Daoy (cell line): ENCODE results near the gene CRABP2. TPM values are rescaled to one million over a fixed set of nuclear protein-coding genes. Genes with fewer than 3 reads are reported as not detected.

ENCODE experiments used
- DNase-seq: peaks from one replicate; pipeline ENCODE4 v3.0.0-alpha.2; 2015; ENCODE audit warnings: low read depth
- total RNA-seq: library from RNA; depleted of rRNA; stranded (reverse); fragments of >200 nt; shearing (Covaris generic); gene quantifications from 2 replicates; pipeline ENCODE4 v1.2.3, GENCODE V29; 2014

Gene CRABP2
- total RNA-seq, 1 experiment from 2014 or later: 21.4 TPM

- DNase-seq: no peak
Measured at GRCh38 chr1:156742017-156742416, 36.6 kb upstream of the CRABP2 start.

DNA sequence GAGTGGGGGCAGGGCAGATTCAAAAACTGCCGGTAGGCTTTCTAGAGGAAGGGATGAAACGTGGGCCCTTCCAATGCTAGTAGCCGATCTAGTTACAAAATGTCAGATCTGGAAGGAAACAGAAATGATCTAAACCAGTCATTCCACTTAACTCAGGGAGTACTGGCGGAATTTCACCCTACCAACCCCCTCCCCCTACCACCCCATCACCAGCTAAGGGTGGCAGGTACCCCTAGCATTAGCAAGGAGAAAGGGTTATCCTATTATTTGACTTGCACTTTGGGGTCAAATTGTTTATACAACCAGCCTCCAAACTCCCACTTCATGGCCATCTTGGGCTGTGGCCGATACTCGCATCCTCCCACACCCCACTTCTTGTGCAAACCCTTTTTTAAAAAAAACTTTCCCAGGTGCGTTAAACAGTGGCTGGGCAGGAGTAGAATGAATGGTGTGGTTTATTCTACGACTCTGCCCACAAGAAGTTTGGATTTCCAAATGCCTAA, 36.1 kb upstream of the CRABP2 start:
- DNase-seq: no peak

GRCh38 chr1:156740741-156741480, 35.5 kb upstream of the CRABP2 start, which contains the start of gene MRPL24:
Gene MRPL24, minus strand, starts transcription at chr1:156741088. Its CDS starts 2,384 bp downstream, at chr1:156738704.
- peak; percentile 99 for DNase-seq

- no peak for DNase-seq
Measured at GRCh38 chr1:156740237-156740740, 34.9 kb upstream of the CRABP2 start.

DNA sequence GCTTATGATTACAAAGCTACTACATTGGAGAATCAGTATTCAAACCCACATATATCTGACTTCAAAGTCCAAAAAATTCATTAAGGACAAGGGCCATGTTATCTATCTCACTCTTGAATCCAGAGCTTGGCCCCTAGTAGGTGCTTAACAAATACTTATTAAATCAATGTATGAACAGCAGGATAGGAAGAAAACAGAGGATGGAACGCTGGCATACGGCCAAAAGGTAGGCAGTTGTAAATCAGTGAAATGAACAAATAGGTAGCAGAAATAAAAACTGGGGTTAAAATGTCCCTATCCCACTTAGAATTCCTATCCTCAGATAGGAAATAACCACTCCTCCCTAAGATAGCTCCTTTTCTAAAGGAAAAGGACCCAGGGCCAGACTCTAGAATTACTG, 33.5 kb upstream of the CRABP2 start:
- DNase-seq: no peak

- no peak for DNase-seq
Measured at GRCh38 chr1:156738407-156738806, 33.0 kb upstream of the CRABP2 start.

- DNase-seq: no peak
Measured at GRCh38 chr1:156733989-156734584, 28.7 kb upstream of the CRABP2 start.

DNA sequence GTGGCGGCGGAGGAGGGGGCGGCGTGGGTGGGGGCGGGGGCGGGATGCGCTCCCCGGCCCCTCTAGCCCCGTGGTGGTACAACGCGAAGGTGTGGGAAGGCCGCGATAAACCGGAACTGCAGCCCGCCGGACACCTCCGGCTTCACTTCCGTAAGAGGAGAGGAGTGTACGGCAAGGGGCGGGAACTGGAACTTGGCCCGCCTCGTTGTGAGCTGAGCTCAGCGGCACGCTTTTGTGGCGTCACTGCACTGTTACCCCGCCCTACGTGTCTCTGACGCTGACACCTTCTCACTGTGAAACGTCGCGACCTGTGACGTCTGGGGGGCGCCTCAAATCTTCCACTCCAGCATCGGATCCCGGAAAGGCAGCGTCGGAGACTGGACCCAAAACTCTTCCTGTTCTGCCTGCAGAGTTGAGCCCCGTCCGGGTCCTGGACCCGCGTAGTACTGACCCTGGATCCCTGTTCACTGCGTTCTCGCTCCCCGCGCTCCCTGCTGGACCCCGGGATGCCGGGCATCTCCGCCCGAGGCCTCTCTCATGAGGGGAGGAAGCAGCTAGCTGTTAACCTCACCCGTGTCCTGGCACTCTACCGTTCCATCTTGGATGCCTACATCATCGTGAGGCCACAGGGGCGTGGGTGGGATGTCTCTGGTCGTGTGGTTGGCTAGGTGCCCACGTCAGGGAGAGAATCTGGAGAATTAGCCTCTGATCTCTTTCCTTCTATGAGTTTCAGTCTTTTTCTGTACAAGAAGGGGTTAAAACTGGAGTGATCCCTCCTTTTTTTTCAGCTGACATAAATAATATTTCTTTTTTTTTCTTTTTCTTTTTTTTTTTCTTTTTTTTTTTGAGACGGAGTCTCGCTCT, 23.4 kb upstream of the CRABP2 start, which contains the start of gene ISG20L2:
Gene ISG20L2 (minus strand): TSS at position 168 of the 864 bp plus-strand sequence. CDS start 1,114 bp downstream, outside the sequence.
- DNase-seq: peak; percentile 98

GRCh38 chr1:156727926-156728598, 22.7 kb upstream of the CRABP2 start, which contains the start of gene METTL25B:
Gene METTL25B, plus strand, starts transcription at chr1:156728469. Its CDS starts 636 bp downstream, at chr1:156729105.
- peak; percentile 90 for DNase-seq

- no peak for DNase-seq
Measured at GRCh38 chr1:156727492-156727891, 22.1 kb upstream of the CRABP2 start.

DNA sequence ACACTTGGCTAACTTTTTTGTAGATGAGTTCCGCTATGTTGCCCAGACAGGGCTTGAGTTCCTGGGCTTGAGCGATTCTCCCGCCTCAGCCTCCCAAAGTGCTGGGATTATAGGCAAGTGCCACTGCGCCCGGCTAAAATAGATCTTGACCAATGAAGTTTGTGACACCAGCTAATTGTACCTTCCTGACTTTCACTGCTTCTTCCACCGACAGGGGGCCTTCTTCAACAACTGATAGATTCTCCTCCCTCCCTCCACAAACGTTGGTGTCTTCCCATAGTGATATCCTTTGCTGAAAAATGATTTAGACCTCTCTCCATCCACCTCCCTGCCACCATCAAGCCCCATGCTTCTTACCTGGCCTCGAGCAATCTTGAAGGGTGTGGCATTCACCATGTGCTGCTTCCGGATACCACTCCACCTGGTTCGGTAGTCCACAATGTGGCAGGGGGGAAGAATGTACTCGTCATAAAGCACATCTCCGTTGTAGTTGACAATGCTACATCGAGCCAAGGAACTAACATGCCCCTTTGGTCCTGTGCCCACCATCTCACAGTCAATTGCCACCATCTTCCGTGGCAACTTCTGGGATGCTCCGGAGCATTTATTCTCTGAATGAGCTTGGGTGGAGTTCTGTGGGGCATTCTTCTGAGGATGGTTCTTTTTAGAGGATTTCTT, 21.3 kb upstream of the CRABP2 start:
- peak; percentile 74 for DNase-seq

- DNase-seq: peak; percentile 90
Measured at GRCh38 chr1:156725683-156726280, 20.4 kb upstream of the CRABP2 start.

- DNase-seq: no peak
Measured at GRCh38 chr1:156721535-156721934, 16.2 kb upstream of the CRABP2 start.

GRCh38 chr1:156721131-156721530, 15.7 kb upstream of the CRABP2 start:
- no peak for DNase-seq

- DNase-seq: no peak
Measured at GRCh38 chr1:156717351-156717750, 12.0 kb upstream of the CRABP2 start.

- no peak for DNase-seq
Measured at GRCh38 chr1:156714830-156715229, 9.4 kb upstream of the CRABP2 start.

DNA sequence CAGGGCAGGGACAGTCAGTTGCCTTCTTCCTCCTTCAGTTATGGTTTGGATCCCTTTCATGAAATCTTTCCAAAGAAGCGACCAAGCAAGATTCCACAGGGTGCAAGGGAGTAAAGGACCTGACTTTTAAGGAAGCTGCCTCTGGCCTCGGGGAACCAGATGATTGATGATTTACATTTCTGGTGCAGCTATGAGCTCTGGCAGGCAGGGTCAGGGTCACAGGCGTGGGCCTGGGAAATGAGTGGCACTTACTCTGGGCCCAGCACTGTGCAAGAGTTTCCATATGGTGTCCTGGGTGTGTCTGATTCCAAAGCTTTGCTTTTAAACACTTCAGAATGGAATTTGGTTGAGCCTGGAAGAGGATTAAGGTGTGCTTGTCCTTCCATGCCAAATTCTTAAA, 7.2 kb upstream of the CRABP2 start:
- DNase-seq: no peak

GRCh38 chr1:156711011-156711817, 5.8 kb upstream of the CRABP2 start:
- peak; percentile 38 for DNase-seq
